ENCODE data around the gene HLA-DRB5.
"Not testable (repeated sequence)": the region's sequence is repeated elsewhere in the genome, so short reads cannot be mapped to it uniquely, and the experiment has no call there.

Gene HLA-DRB5

GRCh38 chr6:32529697-32530430 lies at the start of gene HLA-DRB5:
HLA-DRB5 (minus strand) TSS chr6:32530287; CDS start chr6:32530224, 63 bp downstream.
- DNase-seq (ENCODE audit: low read depth) = no peak

GRCh38 chr6:32578962-32579361 lies 48.9 kb upstream of the HLA-DRB5 start:
- DNase-seq (ENCODE audit: low read depth) = no peak

- DNase-seq (ENCODE audit: low read depth) = not testable (repeated sequence)
Observed at GRCh38 chr6:32577493-32577892, 47.4 kb upstream of the HLA-DRB5 start.

DNA sequence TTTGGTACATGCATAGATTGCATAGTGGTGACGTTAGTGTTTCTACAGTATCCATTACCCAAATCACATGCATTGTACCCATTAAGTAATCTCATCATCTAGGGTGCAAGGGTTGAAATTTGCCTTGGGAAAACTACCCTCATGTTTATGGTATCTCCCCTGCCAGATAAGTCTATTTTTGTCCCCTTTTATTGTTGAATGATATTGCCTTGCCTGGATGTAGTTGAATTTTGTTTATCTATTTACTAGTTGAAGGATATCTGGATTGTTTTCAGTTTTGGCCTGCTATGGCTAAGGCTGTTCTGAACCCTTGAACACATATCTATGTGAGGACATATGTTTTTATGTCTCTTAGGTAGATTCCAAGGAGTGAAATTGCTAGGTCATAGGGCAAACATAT lies 46.2 kb upstream of the HLA-DRB5 start:
- DNase-seq (ENCODE audit: low read depth) = no peak

GRCh38 chr6:32570363-32570905 lies 40.3 kb upstream of the HLA-DRB5 start:
- no peak for DNase-seq (ENCODE audit: low read depth)

- no peak for DNase-seq (ENCODE audit: low read depth)
Observed at GRCh38 chr6:32568561-32568960, 38.5 kb upstream of the HLA-DRB5 start.

DNA sequence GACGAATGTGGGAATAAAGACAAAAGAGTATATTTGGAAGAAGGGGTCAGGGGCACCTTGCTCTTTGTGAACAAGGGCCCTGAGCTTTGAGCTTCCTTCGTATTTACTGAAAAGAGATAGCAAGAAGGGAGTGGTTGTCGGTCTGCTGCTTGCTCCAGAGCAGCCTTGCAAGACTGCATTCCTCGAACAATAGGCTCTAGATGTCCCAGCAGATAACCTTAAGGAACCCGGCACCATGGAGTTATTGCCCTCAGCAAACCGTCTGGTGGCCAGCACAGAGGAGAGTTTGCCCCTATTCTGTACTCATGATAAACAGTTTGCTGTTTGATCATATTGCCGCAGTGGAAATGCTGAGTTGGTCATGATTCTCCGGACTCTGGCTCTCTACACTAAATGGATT lies 36.9 kb upstream of the HLA-DRB5 start:
- DNase-seq (ENCODE audit: low read depth) = no peak

DNA sequence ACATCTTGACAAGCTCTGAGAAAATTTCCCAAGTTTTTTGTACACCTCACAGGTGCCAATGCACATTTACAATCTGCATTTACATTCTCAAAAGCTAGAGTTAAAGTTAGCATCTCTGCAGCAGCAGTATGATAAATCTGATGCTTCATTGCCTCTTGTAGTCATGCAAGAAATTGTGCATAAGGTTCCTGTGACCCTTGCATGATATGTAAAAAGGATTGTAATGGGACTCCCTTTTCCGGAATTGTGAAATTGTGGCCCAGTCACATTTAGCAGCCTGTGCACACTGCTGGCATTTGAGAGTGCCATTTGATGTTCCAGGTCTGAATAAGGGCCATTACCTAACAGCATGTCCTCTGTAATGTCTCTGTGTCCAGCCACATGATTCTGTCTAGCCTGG lies 35.4 kb upstream of the HLA-DRB5 start:
- no peak for DNase-seq (ENCODE audit: low read depth)

GRCh38 chr6:32562940-32563339 lies 32.9 kb upstream of the HLA-DRB5 start:
- no peak for DNase-seq (ENCODE audit: low read depth)

- no peak for DNase-seq (ENCODE audit: low read depth)
Observed at GRCh38 chr6:32559747-32560146, 29.7 kb upstream of the HLA-DRB5 start.

- no peak for DNase-seq (ENCODE audit: low read depth)
Observed at GRCh38 chr6:32558426-32559057, 28.5 kb upstream of the HLA-DRB5 start.

GRCh38 chr6:32554116-32554965 lies 24.3 kb upstream of the HLA-DRB5 start:
- DNase-seq (ENCODE audit: low read depth) = no peak

- DNase-seq (ENCODE audit: low read depth) = no peak
Observed at GRCh38 chr6:32553037-32553742, 23.1 kb upstream of the HLA-DRB5 start.

DNA sequence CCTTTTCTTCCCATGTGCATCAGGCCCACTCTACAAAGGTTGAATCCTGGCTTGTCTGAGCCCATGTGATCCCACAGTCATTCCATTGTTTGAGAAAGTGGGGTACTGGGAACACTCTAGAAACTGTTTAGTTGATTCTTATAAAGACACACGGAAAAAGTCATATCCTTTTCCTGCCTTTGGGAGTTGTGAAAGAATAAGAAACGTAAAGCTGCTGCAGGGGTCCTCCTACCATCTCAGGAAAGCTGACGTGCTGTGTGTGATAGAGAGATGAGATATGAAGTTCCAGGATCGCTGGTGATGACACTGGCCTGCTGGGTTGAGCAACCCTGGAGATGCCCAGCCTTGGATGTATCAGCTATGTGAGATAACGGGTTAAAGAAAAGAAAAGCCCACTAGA lies 21.3 kb upstream of the HLA-DRB5 start:
- DNase-seq (ENCODE audit: low read depth) = no peak

- DNase-seq (ENCODE audit: low read depth) = no peak
Observed at GRCh38 chr6:32539839-32540238, 9.8 kb upstream of the HLA-DRB5 start.

DNA sequence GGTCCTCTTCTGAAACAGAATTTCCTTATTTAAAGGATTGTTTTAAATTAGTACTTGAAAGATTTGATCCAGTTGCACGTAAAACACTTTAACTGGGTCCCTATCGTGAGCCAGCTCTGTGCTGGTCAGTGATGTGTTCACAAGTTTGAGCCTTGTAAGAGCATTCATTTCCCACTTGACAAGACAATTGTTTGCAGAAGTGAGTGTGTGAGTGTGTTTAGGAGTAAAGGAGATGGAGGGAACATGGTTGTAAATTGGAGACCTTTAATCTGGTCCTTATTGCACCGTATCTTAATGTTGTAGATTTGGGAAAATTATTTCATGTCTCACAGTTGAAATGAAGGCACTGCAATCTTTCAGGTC lies 325 bp upstream of the HLA-DRB5 start:
- DNase-seq (ENCODE audit: low read depth) = not testable (repeated sequence)

DNA sequence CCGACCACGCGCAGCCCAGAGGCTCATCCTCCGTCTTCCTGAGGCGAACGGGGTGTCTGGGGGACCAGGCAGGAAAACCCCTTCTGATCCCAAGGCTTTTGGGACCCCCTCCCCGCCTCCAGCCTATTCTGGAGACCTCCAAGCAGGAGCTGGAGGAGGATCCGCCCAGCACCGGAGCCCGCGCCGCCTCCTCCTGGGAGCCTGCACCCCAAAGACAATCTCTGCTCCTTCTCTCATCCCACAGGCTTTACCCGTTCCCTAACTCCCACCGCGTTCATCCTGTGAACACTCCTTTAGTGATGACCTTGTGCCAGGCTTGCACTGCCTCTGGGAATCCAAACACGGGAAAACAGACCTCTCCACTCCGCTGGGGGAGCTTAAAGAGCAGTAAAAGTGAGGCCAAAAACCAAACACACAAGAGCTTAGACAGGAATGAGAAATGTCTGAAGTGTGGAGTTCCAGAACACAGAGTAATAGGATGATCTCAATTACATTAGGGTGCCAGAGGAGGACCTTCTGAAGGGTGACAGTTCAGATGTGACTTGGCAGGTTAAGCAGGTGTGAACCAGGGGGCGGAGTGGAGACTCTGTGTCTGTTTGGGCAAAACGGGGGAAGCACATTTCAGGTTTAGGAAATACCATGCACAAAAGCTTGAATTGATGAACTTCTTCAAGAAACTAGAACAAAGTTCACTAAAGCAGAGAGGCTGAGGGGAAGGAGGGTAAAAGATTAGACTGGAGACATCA lies 7.6 kb downstream of the HLA-DRB5 start:
- no peak for DNase-seq (ENCODE audit: low read depth)

- DNase-seq (ENCODE audit: low read depth) = no peak
Observed at GRCh38 chr6:32519910-32520258, 10.2 kb downstream of the HLA-DRB5 start.

DNA sequence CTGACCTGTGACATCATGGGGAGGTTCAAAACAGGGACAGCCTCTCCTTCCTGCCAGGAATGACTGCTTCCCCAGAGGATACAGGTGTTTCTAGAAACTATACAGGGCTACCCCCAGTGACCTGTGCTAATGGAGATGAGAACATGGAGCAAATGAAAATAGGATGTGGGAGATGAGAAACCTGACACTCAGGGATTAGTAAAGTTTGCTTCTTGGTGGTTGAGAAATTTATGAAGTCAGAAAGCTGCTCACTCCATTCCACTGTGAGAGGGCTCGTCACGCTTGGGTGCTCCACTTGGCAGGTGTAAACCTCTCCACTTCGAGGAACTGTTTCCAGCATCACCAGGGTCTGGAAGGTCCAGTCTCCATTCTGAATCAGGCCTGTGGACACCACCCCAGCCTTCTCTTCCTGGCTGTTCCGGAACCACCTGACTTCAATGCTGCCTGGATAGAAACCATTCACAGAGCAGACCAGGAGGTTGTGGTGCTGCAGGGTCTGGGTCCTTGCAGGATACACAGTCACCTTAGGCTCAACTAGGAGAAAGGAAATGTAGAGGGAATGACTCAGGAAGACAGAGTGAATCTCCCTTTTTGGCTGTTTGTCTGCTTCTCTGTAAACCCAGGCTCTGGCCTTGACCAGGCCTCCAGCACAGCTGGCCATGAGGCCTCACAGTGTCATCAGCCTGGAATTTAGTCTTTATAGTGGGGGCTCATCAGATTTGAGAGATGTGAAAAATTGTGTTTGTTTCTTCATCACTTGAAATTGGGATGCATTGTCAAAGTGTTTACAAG lies 10.8 kb downstream of the HLA-DRB5 start:
- no peak for DNase-seq (ENCODE audit: low read depth)

- DNase-seq (ENCODE audit: low read depth) = no peak
Observed at GRCh38 chr6:32517654-32518445, 12.2 kb downstream of the HLA-DRB5 start.

All from stimulated activated CD8-positive, alpha-beta memory T cell treated with anti-CD3 and anti-CD28 coated beads, Interleukin-4, amount 100 ng/mL, for 24 hours (primary cell).